ENCODE measurements around the gene CHI3L1.

DNA sequence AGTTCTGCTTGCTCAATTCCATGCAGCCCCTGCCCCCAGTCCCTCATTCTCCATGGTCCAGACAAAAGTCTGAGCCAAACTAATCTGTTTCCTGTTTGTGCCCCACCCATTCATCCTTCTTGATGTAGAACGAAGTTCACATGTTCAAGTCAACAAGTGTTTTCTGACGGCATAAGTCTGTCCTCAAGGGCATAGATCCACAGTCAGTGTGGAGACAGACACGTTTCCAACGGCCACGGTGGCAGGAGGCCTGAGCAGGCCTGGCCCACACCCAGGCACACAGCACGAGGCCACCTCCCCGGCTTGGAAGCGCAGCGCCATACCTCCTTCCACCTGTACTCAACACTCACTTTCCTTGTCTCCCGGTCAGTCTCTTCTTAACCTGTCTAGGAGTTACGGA lies 42.9 kb downstream of the CHI3L1 start:
- TF ChIP-seq, protein P1, sequence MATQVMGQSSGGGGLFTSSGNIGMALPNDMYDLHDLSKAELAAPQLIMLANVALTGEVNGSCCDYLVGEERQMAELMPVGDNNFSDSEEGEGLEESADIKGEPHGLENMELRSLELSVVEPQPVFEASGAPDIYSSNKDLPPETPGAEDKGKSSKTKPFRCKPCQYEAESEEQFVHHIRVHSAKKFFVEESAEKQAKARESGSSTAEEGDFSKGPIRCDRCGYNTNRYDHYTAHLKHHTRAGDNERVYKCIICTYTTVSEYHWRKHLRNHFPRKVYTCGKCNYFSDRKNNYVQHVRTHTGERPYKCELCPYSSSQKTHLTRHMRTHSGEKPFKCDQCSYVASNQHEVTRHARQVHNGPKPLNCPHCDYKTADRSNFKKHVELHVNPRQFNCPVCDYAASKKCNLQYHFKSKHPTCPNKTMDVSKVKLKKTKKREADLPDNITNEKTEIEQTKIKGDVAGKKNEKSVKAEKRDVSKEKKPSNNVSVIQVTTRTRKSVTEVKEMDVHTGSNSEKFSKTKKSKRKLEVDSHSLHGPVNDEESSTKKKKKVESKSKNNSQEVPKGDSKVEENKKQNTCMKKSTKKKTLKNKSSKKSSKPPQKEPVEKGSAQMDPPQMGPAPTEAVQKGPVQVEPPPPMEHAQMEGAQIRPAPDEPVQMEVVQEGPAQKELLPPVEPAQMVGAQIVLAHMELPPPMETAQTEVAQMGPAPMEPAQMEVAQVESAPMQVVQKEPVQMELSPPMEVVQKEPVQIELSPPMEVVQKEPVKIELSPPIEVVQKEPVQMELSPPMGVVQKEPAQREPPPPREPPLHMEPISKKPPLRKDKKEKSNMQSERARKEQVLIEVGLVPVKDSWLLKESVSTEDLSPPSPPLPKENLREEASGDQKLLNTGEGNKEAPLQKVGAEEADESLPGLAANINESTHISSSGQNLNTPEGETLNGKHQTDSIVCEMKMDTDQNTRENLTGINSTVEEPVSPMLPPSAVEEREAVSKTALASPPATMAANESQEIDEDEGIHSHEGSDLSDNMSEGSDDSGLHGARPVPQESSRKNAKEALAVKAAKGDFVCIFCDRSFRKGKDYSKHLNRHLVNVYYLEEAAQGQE (IDR thresholded peaks at IDR 0.05; ENCODE audit: insufficient read depth in 1 of 2, low read depth in 2 of 2, low read length in 2 of 2), result no peak
- TF ChIP-seq SIN3A (IDR thresholded peaks at IDR 0.05; ENCODE audit: borderline replicate concordance, insufficient read depth, low read length), result no peak
- no peak for TF ChIP-seq TAF1 (IDR thresholded peaks at IDR 0.05; ENCODE audit: borderline replicate concordance, insufficient read depth, low read length)
- TF ChIP-seq POLR2AphosphoS5 (IDR thresholded peaks at IDR 0.05; ENCODE audit: low read depth, low read length), result no peak
- no peak for TF ChIP-seq FOXP2 (optimal IDR thresholded peaks at IDR 0.05; ENCODE audit: borderline replicate concordance, extremely low read depth, extremely low read length, insufficient read depth)

Measured in PFSK-1 (cell line).